Osteocyte (in vitro differentiated cells): ENCODE measurements around the gene DPY19L3. TPM values are rescaled to one million over a fixed set of nuclear protein-coding genes. Genes with fewer than 3 reads are reported as not detected.

Experiments
- DNase-seq: peaks from one replicate; pipeline ENCODE4 v3.0.0; 2021; ENCODE audit warnings: mixed read lengths; ENCODE audit not compliant: unreplicated experiment; ENCODE audit errors: extremely low spot score
- H3K27ac Mint-ChIP-seq: one replicate; pipeline ENCODE4 v1.8.0; 2021; ENCODE audit warnings: mild to moderate bottlenecking, mixed read lengths; ENCODE audit not compliant: unreplicated experiment
- H3K27me3 Mint-ChIP-seq: one replicate; pipeline ENCODE4 v1.8.0; 2021; ENCODE audit warnings: mixed read lengths; ENCODE audit not compliant: unreplicated experiment
- H3K36me3 Mint-ChIP-seq: one replicate; pipeline ENCODE4 v1.8.0; 2021; ENCODE audit warnings: mixed read lengths; ENCODE audit not compliant: unreplicated experiment
- H3K4me1 Mint-ChIP-seq: one replicate; pipeline ENCODE4 v1.8.0; 2021; ENCODE audit warnings: mixed read lengths; ENCODE audit not compliant: unreplicated experiment
- H3K4me3 Mint-ChIP-seq: one replicate; pipeline ENCODE4 v1.8.0; 2021; ENCODE audit warnings: mild to moderate bottlenecking, moderate library complexity, mixed read lengths; ENCODE audit not compliant: unreplicated experiment
- H3K9me3 Mint-ChIP-seq: one replicate; pipeline ENCODE4 v1.8.0; 2021; ENCODE audit warnings: mixed read lengths; ENCODE audit not compliant: unreplicated experiment
- total RNA-seq: library from RNA; stranded (reverse); gene quantifications from 2 replicates; pipeline ENCODE4 v1.2.1, GENCODE V29; 2021
- TF ChIP-seq, protein P1 (sequence below): fragments of 200-600 bp; sonication (generic); IDR thresholded peaks from 2 replicates; pipeline ENCODE4 v1.5.0; 2021; ENCODE audit warnings: antibody characterized with exemption, mild to moderate bottlenecking, moderate library complexity

DPY19L3 gene
- total RNA-seq, 1 donor from 2014 or later: 75.4 TPM

GRCh38 chr19:32404933-32405430 is 588 bp upstream of the DPY19L3 start:
- DNase-seq: peak; percentile 90
- Mint-ChIP-seq H3K36me3 (peaks cover 15% of the 10 kb centered on the region), H3K9me3 (no peaks in the 10 kb centered on the region), H3K4me3 (peak overlapping the region; percentile 83), H3K27me3 (no peaks in the 10 kb centered on the region), H3K27ac (peak overlapping the region; percentile 95), H3K4me1 (peaks cover 30% of the 10 kb centered on the region)
- TF ChIP-seq, protein P1, sequence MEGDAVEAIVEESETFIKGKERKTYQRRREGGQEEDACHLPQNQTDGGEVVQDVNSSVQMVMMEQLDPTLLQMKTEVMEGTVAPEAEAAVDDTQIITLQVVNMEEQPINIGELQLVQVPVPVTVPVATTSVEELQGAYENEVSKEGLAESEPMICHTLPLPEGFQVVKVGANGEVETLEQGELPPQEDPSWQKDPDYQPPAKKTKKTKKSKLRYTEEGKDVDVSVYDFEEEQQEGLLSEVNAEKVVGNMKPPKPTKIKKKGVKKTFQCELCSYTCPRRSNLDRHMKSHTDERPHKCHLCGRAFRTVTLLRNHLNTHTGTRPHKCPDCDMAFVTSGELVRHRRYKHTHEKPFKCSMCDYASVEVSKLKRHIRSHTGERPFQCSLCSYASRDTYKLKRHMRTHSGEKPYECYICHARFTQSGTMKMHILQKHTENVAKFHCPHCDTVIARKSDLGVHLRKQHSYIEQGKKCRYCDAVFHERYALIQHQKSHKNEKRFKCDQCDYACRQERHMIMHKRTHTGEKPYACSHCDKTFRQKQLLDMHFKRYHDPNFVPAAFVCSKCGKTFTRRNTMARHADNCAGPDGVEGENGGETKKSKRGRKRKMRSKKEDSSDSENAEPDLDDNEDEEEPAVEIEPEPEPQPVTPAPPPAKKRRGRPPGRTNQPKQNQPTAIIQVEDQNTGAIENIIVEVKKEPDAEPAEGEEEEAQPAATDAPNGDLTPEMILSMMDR: no peak

DNA sequence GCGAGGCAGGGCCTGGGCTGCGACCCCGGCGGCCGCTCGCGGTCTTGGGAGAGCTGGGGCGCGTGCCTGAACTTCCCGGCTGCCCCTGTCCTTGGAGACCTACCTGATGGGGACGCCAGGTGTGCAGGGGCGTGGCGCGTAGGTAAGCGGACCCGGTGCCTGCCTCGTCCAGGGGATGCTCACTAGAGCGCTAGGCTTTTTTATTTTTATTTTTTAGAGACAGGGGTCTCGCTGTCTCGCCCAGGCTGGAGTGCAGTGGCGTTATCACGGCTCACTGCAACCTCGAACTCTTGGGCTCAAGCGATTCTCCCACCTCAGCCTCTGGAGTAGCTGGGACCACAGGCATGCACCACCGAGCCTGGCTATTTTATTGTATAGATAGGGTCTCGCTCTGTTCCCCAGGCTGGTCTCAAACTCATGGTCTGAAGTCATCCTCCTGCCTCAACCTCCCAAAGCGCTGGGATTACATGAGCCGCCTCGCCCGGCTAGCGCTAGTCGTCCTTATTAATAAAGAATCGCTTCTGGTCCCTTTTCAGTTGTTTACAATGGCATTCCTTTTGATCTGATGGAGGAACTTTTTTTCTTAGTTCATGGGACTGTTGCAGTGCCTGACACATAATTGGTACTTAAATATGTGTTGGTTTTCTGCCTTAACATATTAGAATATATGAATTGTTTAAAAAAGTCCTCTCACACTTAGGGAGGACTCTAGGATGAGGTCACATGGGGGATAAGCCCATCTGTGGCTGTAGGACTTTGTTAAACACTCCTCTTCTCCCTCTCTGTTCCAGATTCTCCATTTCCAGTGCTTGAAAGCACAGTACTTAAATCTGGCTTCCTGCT is 812 bp downstream of the DPY19L3 start:
- Mint-ChIP-seq H3K36me3 (peaks cover 24% of the 10 kb centered on the region), H3K27ac (peak overlapping the region; percentile 83), H3K27me3 (no peaks in the 10 kb centered on the region), H3K4me1 (peaks cover 30% of the 10 kb centered on the region), H3K9me3 (no peaks in the 10 kb centered on the region), H3K4me3 (peak overlapping the region; percentile 80)
- TF ChIP-seq, protein P1: no peak
- DNase-seq: no peak

DNA sequence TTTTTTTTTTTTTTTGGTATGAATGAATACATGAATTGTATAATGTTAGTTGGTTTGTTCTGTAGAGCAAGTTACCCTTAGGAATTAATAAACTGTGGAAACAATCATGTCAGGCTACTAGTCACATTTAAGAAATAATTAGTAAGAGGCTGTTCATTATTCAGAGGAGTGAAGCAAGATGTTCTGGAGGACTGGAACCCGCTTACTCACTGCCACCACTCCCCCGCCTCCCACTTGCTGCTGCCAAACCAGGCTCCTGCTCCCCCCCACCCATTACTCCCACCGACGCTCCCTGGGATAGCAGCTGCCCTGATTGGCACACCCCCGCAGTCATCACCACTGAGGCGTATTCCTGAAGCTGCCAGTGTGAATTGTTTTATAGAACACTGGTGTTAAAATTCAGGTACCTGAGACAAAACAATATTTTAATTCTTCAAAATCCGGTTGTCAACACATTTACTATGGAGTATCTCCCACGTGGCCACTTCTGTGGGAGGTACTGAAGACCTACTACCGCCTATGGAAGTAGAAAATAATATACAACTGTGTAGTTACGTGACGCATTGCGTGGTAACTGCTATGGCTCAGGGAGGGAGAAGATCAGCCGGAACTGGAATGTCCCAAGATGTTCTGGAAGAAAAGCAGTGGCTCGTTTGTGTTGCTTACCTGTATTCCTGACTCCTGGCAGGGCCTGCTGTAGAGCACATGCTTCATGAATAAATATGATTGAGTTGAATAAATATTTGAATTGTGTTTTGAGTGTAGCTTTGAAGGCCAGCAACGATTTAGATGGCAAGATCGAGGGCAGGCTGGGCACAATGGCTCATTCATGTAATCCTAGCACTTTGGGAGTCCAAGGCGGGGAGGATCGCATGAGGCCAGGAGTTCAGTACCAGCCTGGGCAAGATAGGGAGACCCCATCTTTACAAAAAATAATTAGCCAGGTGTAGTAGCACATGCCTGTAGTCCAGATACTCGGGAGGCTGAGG is 1.7 kb downstream of the DPY19L3 start:
- Mint-ChIP-seq H3K9me3 (no peaks in the 10 kb centered on the region), H3K4me3 (peak overlapping the region; percentile 80), H3K36me3 (peaks cover 26% of the 10 kb centered on the region), H3K27me3 (no peaks in the 10 kb centered on the region), H3K27ac (peak overlapping the region; percentile 83), H3K4me1 (peaks cover 30% of the 10 kb centered on the region)
- no peak for DNase-seq
- TF ChIP-seq, protein P1: no peak

DNA sequence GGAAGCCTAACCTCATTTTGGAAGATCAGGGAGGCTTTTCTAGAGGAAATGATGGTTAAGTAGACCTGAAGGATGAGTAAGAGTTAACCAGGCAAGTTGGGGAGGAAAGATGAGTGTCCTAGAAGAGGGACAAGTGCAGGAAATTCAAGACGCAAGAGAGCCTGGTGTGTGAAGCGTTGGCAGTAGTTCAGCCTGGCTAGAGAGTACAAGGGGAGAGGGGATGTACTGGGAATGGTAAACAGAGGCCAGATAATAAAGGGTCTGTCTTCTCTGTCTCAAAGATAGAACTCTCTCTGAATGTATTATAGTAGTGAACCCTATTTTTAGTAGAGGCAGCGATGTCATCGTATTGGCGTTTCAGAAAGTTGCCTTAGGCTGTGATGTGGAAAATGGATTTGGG is 9.7 kb downstream of the DPY19L3 start:
- DNase-seq: no peak
- peaks cover 5% of the 10 kb centered on the region for H3K4me1 Mint-ChIP-seq
- no peaks in the 10 kb centered on the region for H3K9me3 Mint-ChIP-seq
- H3K36me3 Mint-ChIP-seq: peaks cover 46% of the 10 kb centered on the region
- H3K27me3 Mint-ChIP-seq: no peaks in the 10 kb centered on the region
- TF ChIP-seq, protein P1: no peak
- H3K4me3 Mint-ChIP-seq: no peak overlapping the region
- H3K27ac Mint-ChIP-seq: peak overlapping the region; percentile 21
